NCI-H345 (cell line): ENCODE measurements around the gene CXorf66.
"Not testable (repeated sequence)": the region's sequence is repeated elsewhere in the genome, so short reads cannot be mapped to it uniquely, and the experiment has no call there.

Source experiments
- DNase-seq: peaks from one replicate; lab custom pipeline; 2025; lab: John Stamatoyannopoulos, UW

CXorf66 gene

DNA sequence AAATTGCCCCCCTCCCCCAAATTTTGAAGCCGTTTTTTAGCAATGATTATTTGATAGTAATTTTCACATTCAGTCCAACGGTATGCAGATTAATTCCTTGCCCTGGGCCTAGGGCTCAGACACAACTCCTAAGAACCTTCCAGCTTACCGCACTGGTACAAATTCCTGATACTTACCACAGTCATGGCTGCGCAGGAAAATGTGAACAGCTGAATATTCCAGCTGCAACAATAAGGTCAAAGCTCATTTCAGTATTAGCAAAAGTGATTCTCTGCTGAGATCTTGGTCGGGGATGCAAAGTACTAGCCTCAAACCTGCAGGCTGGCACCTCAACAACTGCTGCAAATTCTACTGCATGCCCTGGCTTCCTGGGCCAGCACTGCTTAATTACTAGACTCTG is 35.4 kb downstream of the CXorf66 start:
- DNase-seq, result no peak

DNA sequence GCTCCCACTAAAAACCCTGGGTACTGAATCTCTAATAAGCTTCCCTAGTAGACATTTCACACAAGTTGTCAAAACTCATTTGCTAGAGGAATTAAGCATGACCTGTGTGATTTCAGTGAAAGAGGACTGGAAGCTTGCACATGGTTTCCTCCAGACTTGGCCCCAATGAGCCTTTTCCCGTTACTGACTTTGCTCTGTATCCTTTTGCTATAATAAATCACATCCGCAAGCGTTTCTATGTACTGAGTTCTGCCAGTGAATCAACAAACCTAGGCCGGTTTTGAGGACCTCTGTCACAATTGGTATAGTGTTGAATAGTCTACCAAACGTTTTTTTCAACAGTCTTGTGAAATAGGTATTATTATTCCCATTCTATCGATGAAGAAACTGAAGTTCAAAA is 40.6 kb downstream of the CXorf66 start:
- DNase-seq, result no peak

- no peak for DNase-seq
Observed at GRCh38 chrX:139924069-139924695, 41.1 kb downstream of the CXorf66 start.

GRCh38 chrX:139921142-139921541 is 44.2 kb downstream of the CXorf66 start:
- DNase-seq, result not testable (repeated sequence)

GRCh38 chrX:139920316-139920715 is 45.0 kb downstream of the CXorf66 start:
- no peak for DNase-seq

GRCh38 chrX:139914421-139914820 is 50.9 kb downstream of the CXorf66 start:
- no peak for DNase-seq

DNA sequence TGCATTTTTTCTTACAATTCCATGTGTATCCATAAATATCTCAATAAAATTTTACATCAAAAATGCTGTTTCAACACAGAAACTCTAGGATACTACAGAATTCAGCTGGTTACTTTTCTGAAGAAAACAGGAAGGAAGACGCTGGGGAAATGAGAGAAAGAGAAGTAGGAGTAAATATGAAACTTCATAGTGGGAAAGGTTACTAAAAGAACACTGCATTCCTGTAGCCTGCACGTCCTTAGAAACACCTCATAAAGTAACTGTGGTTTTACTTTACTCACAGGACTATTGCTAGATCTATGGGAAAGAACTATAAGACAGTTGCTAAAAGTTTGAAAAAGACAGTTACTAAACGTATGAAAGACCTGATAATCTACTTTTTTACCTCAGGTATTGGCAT is 55.6 kb downstream of the CXorf66 start:
- no peak for DNase-seq

GRCh38 chrX:139907078-139907477 is 58.2 kb downstream of the CXorf66 start:
- DNase-seq, result no peak

GRCh38 chrX:139905743-139906142 is 59.6 kb downstream of the CXorf66 start:
- DNase-seq, result no peak
